ENCODE data around the gene MAGEA11. TPM values are rescaled to one million over a fixed set of nuclear protein-coding genes. Genes with fewer than 3 reads are reported as not detected.
"Not testable (repeated sequence)": the region's sequence is repeated elsewhere in the genome, so short reads cannot be mapped to it uniquely, and the experiment has no call there.

The MAGEA11 gene
- polyA plus RNA-seq, 1 donor (not counting 4 experiments of a cell fraction or from before 2014, with no cell fraction given) = not detected

GRCh38 chrX:149721778-149722177 is 9.9 kb downstream of the MAGEA11 start:
- no peaks in the 10 kb centered on the region for H4K20me1 ChIP-seq (ENCODE audit: control insufficient read depth, extremely low read depth, insufficient read depth, low read length)
- no peak for TF ChIP-seq CTCF (optimal IDR thresholded peaks at IDR 0.05 in 1 of 3, IDR thresholded peaks at IDR 0.05 in 1 of 3, conservative IDR thresholded peaks at IDR 0.05 in 1 of 3; ENCODE audit: extremely low read depth in 1 of 3, insufficient read depth in 2 of 3, low read length in 3 of 3)
- no peak overlapping the region for H3K27ac ChIP-seq (ENCODE audit: control insufficient read depth, insufficient read depth, low read length)
- FAIRE-seq = no peak
- no peak overlapping the region for H3K4me2 ChIP-seq (ENCODE audit: control insufficient read depth, extremely low read depth, insufficient read depth, low read depth, low read length)
- no peaks in the 10 kb centered on the region for H3K4me1 ChIP-seq (ENCODE audit: control insufficient read depth, extremely low read depth, insufficient read depth, low read length)
- no peak overlapping the region for H3K9ac ChIP-seq (ENCODE audit: control insufficient read depth, extremely low read depth, insufficient read depth, low read length)
- no peaks in the 10 kb centered on the region for H3K27me3 ChIP-seq (ENCODE audit: control insufficient read depth, extremely low read depth, insufficient read depth, low read length)
- no peaks in the 10 kb centered on the region for H3K9me1 ChIP-seq (ENCODE audit: control insufficient read depth, extremely low read depth, insufficient read depth, low read length)
- no peak for DNase-seq (ENCODE audit: low read depth, low spot score)
- dilution Hi-C loops (cut with MboI; ENCODE audit: extremely low pct_ligation_motif_present, low sequenced_read_pairs) = no loop called here
- H3K9me3 ChIP-seq (ENCODE audit: control insufficient read depth, low read depth, low read length) = no peaks in the 10 kb centered on the region
- H3K4me3 ChIP-seq (ENCODE audit: control insufficient read depth in 2 of 3, extremely low read depth in 1 of 3, insufficient read depth in 2 of 3, low read depth in 1 of 3, low read length in 3 of 3) = no peak overlapping the region
- no peaks in the 10 kb centered on the region for H3K36me3 ChIP-seq (ENCODE audit: control insufficient read depth in 2 of 2, extremely low read depth in 1 of 2, insufficient read depth in 2 of 2, low read length in 2 of 2)
- no peaks in the 10 kb centered on the region for H3K79me2 ChIP-seq (ENCODE audit: control insufficient read depth, insufficient read depth, low read length)
- no peak overlapping the region for H2AFZ ChIP-seq (ENCODE audit: control insufficient read depth, low read length)

- DNase-seq (ENCODE audit: low read depth, low spot score); H3K4me3 ChIP-seq (ENCODE audit: control insufficient read depth in 2 of 3, extremely low read depth in 1 of 3, insufficient read depth in 2 of 3, low read depth in 1 of 3, low read length in 3 of 3); H3K9ac ChIP-seq (ENCODE audit: control insufficient read depth, extremely low read depth, insufficient read depth, low read length); FAIRE-seq; H3K27me3 ChIP-seq (ENCODE audit: control insufficient read depth, extremely low read depth, insufficient read depth, low read length); H3K27ac ChIP-seq (ENCODE audit: control insufficient read depth, insufficient read depth, low read length); dilution Hi-C loops (cut with MboI; ENCODE audit: extremely low pct_ligation_motif_present, low sequenced_read_pairs); H3K9me3 ChIP-seq (ENCODE audit: control insufficient read depth, low read depth, low read length); H3K79me2 ChIP-seq (ENCODE audit: control insufficient read depth, insufficient read depth, low read length); H3K9me1 ChIP-seq (ENCODE audit: control insufficient read depth, extremely low read depth, insufficient read depth, low read length); H3K36me3 ChIP-seq (ENCODE audit: control insufficient read depth in 2 of 2, extremely low read depth in 1 of 2, insufficient read depth in 2 of 2, low read length in 2 of 2); H3K4me2 ChIP-seq (ENCODE audit: control insufficient read depth, extremely low read depth, insufficient read depth, low read depth, low read length); H4K20me1 ChIP-seq (ENCODE audit: control insufficient read depth, extremely low read depth, insufficient read depth, low read length); H3K4me1 ChIP-seq (ENCODE audit: control insufficient read depth, extremely low read depth, insufficient read depth, low read length); H2AFZ ChIP-seq (ENCODE audit: control insufficient read depth, low read length): not testable (repeated sequence)
These were observed 11.8 kb downstream of the MAGEA11 start for GRCh38 chrX:149723583-149724118.

- H3K27me3 ChIP-seq (ENCODE audit: control insufficient read depth, extremely low read depth, insufficient read depth, low read length); H3K9ac ChIP-seq (ENCODE audit: control insufficient read depth, extremely low read depth, insufficient read depth, low read length); FAIRE-seq; H3K9me3 ChIP-seq (ENCODE audit: control insufficient read depth, low read depth, low read length); DNase-seq (ENCODE audit: low read depth, low spot score); H2AFZ ChIP-seq (ENCODE audit: control insufficient read depth, low read length); H3K4me3 ChIP-seq (ENCODE audit: control insufficient read depth in 2 of 3, extremely low read depth in 1 of 3, insufficient read depth in 2 of 3, low read depth in 1 of 3, low read length in 3 of 3); dilution Hi-C loops (cut with MboI; ENCODE audit: extremely low pct_ligation_motif_present, low sequenced_read_pairs); H3K36me3 ChIP-seq (ENCODE audit: control insufficient read depth in 2 of 2, extremely low read depth in 1 of 2, insufficient read depth in 2 of 2, low read length in 2 of 2); H3K79me2 ChIP-seq (ENCODE audit: control insufficient read depth, insufficient read depth, low read length); H3K4me2 ChIP-seq (ENCODE audit: control insufficient read depth, extremely low read depth, insufficient read depth, low read depth, low read length); H4K20me1 ChIP-seq (ENCODE audit: control insufficient read depth, extremely low read depth, insufficient read depth, low read length); H3K4me1 ChIP-seq (ENCODE audit: control insufficient read depth, extremely low read depth, insufficient read depth, low read length); H3K27ac ChIP-seq (ENCODE audit: control insufficient read depth, insufficient read depth, low read length); H3K9me1 ChIP-seq (ENCODE audit: control insufficient read depth, extremely low read depth, insufficient read depth, low read length): not testable (repeated sequence)
These were observed 15.4 kb downstream of the MAGEA11 start for GRCh38 chrX:149727308-149727707.

GRCh38 chrX:149742269-149742668 is 30.4 kb downstream of the MAGEA11 start:
- H4K20me1 ChIP-seq (ENCODE audit: control insufficient read depth, extremely low read depth, insufficient read depth, low read length); H3K4me2 ChIP-seq (ENCODE audit: control insufficient read depth, extremely low read depth, insufficient read depth, low read depth, low read length); FAIRE-seq; H2AFZ ChIP-seq (ENCODE audit: control insufficient read depth, low read length); dilution Hi-C loops (cut with MboI; ENCODE audit: extremely low pct_ligation_motif_present, low sequenced_read_pairs); H3K9ac ChIP-seq (ENCODE audit: control insufficient read depth, extremely low read depth, insufficient read depth, low read length); H3K9me1 ChIP-seq (ENCODE audit: control insufficient read depth, extremely low read depth, insufficient read depth, low read length); H3K4me1 ChIP-seq (ENCODE audit: control insufficient read depth, extremely low read depth, insufficient read depth, low read length); H3K36me3 ChIP-seq (ENCODE audit: control insufficient read depth in 2 of 2, extremely low read depth in 1 of 2, insufficient read depth in 2 of 2, low read length in 2 of 2); H3K4me3 ChIP-seq (ENCODE audit: control insufficient read depth in 2 of 3, extremely low read depth in 1 of 3, insufficient read depth in 2 of 3, low read depth in 1 of 3, low read length in 3 of 3); H3K27me3 ChIP-seq (ENCODE audit: control insufficient read depth, extremely low read depth, insufficient read depth, low read length); H3K27ac ChIP-seq (ENCODE audit: control insufficient read depth, insufficient read depth, low read length); H3K9me3 ChIP-seq (ENCODE audit: control insufficient read depth, low read depth, low read length); DNase-seq (ENCODE audit: low read depth, low spot score); H3K79me2 ChIP-seq (ENCODE audit: control insufficient read depth, insufficient read depth, low read length): not testable (repeated sequence)
